ENCODE data around the gene SNRPB. TPM values are rescaled to one million over a fixed set of nuclear protein-coding genes. Genes with fewer than 3 reads are reported as not detected.

SNRPB gene
- total and polyA plus RNA-seq, 2 of the 13 experiments (the other 11 are each of a cell fraction or from before 2014, with no cell fraction given), result 473 to 844 TPM

DNA sequence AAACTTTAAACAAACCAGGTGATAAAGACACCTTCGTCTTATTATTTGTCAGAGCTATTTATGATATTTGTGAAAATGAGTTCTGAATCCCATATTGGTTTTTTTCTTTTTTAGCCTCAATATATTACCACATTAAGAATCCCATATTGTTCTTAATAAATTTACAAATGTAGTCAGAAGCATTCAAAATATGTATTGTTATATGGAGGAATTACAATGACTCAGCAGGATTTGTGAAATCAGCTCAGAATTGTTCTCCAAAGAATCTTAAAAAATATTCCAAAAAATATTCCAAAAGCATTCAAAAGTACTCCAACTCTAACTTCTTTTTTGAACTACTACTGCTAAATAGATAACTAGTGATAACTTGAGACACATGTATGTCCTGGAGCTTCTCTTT is 44.6 kb upstream of the SNRPB start:
- ChIA-PET CTCF (ENCODE audit: low intra/inter-chr PET ratio, low total read pairs) (no interaction called here), POLR2A (interaction anchor here (1.1 to 1.9 kb wide), 2 partner anchors 9 to 44 kb away, joined by 3 to 4 read pairs; partner anchors contain the start of gene SNRPB)
- Histone ChIP-seq H3K79me2 (ENCODE audit: insufficient read depth, low read length) (no peaks in the 10 kb centered on the region), H3K9me3 (ENCODE audit: low read length) (no peaks in the 10 kb centered on the region), H3K4me1 (ENCODE audit: insufficient read depth, low read length) (peaks cover 11% of the 10 kb centered on the region), H3K9ac (ENCODE audit: insufficient read depth, low read depth, low read length) (no peak overlapping the region), H3K4me2 (ENCODE audit: low read depth, low read length) (no peak overlapping the region), H3K4me3 (replicated peaks in 1 of 3; ENCODE audit: insufficient read depth in 1 of 3, low read depth in 2 of 3, low read length in 3 of 3) (no peak overlapping the region), H4K20me1 (ENCODE audit: insufficient read depth, low read length) (no peaks in the 10 kb centered on the region), H3K27me3 (ENCODE audit: control insufficient read depth in 1 of 2, insufficient read depth in 2 of 2, low read length in 2 of 2) (peaks cover 3 to 25% of the 10 kb centered on the region in 2 experiments; a peak in 3 of 5 replicates), H3K27ac (ENCODE audit: extremely low read length, insufficient read depth, low read length) (no peak overlapping the region), H2AFZ (ENCODE audit: low read length) (no peak overlapping the region), H3K36me3 (replicated peaks in 1 of 2; ENCODE audit: control insufficient read depth in 1 of 2, insufficient read depth in 2 of 2, low read length in 2 of 2) (no peaks in the 10 kb centered on the region)
- intact Hi-C loops (cut with micrococcal nuclease; ENCODE audit: unreplicated experiment) (no loop called here), in situ Hi-C loops (cut with HindIII; ENCODE audit: extremely low pct_ligation_motif_present, low pct_unique_long_range_greater_than_20kb) (no loop called here)
- 2% methylated on average over 1 of the region's 1 CpG for WGBS (ENCODE audit: low lambda C conversion rate)
- FAIRE-seq (no peak), DNase-seq (ENCODE audit: low spot score) (no peak), ATAC-seq (no peak)
- no TSS peak for BruUV-seq (replicated peaks)
- TF ChIP-seq CREBL2 (CRISPR knock-in tag; IDR thresholded peaks at IDR 0.05; ENCODE audit: borderline replicate concordance) (no peak), ZSCAN30 (CRISPR knock-in tag; IDR thresholded peaks at IDR 0.05) (no peak), FOXP1 (IDR thresholded peaks at IDR 0.05) (no peak), FOXP1 (CRISPR knock-in tag; IDR thresholded peaks at IDR 0.05) (no peak), NFE2L2 (IDR thresholded peaks at IDR 0.05; ENCODE audit: low read length) (peak; percentile 95), MAFF (IDR thresholded peaks at IDR 0.05; ENCODE audit: low read depth, low read length) (peak; percentile 69; the same call in 1 of the 2 replicates), MAFK (conservative IDR thresholded peaks at IDR 0.05 in 1 of 2, IDR thresholded peaks at IDR 0.05 in 1 of 2; ENCODE audit: low read length in 2 of 2) (peak; percentile 84 to 85), ZNF224 (CRISPR knock-in tag; IDR thresholded peaks at IDR 0.05) (no peak), ZNF724P (CRISPR knock-in tag; IDR thresholded peaks at IDR 0.05; ENCODE audit: borderline replicate concordance) (no peak)

DNA sequence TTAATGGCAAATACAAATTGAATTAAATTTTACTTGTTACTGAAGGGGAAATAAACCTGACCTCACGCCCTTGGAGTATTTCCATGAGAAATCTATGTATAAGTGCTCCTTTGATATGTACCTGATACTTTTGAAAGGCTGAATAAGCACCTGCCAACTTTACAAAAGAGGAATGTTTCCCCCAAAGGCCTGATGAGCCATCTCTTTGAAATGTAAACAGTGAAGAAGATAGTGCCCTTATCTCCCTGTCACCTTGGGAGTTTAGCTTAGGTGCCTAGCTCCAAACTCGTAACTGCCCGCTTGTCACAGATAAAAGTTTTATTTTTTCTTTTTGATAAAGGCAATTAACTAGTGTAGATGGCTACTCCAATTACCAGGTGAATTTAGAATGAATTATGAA is 39.2 kb upstream of the SNRPB start:
- Histone ChIP-seq H3K36me3 (replicated peaks in 1 of 2; ENCODE audit: control insufficient read depth in 1 of 2, insufficient read depth in 2 of 2, low read length in 2 of 2) (no peaks in the 10 kb centered on the region), H3K27me3 (ENCODE audit: control insufficient read depth in 1 of 2, insufficient read depth in 2 of 2, low read length in 2 of 2) (peaks cover 2 to 6% of the 10 kb centered on the region in 2 experiments; a peak in 3 of 5 replicates), H3K4me1 (ENCODE audit: insufficient read depth, low read length) (peaks cover 23% of the 10 kb centered on the region), H2AFZ (ENCODE audit: low read length) (no peak overlapping the region), H3K4me3 (replicated peaks in 1 of 3; ENCODE audit: insufficient read depth in 1 of 3, low read depth in 2 of 3, low read length in 3 of 3) (peak overlapping the region in 2 of 3 experiments; percentile 91 to 96; a peak in 3 of 6 replicates), H3K79me2 (ENCODE audit: insufficient read depth, low read length) (peaks cover 18% of the 10 kb centered on the region), H3K27ac (ENCODE audit: extremely low read length, insufficient read depth, low read length) (peak overlapping the region; percentile 79), H3K4me2 (ENCODE audit: low read depth, low read length) (peak overlapping the region; percentile 99), H4K20me1 (ENCODE audit: insufficient read depth, low read length) (no peaks in the 10 kb centered on the region), H3K9ac (ENCODE audit: insufficient read depth, low read depth, low read length) (peak overlapping the region; percentile 80; the same call in 1 of the 2 replicates), H3K9me3 (ENCODE audit: low read length) (no peaks in the 10 kb centered on the region)
- 24% methylated on average over 3 of the region's 3 CpGs for WGBS (ENCODE audit: low lambda C conversion rate)
- no TSS peak for BruUV-seq (replicated peaks)
- DNase-seq (ENCODE audit: low spot score), result peak; percentile 45
- ChIA-PET POLR2A (interaction anchor here (1.1 to 3.8 kb wide), 5 partner anchors 8 to 143 kb away, joined by 3 to 32 read pairs (median 4); partner anchors contain the start of genes NOP56 and SNRPB), CTCF (ENCODE audit: low intra/inter-chr PET ratio, low total read pairs) (no interaction called here)
- no peak for FAIRE-seq
- ATAC-seq, result no peak
- in situ Hi-C loops (cut with HindIII; ENCODE audit: extremely low pct_ligation_motif_present, low pct_unique_long_range_greater_than_20kb) (no loop called here), intact Hi-C loops (cut with micrococcal nuclease; ENCODE audit: unreplicated experiment) (loop anchor here (1.0 to 5.0 kb wide), 3 partner anchors 33 to 143 kb away; partner anchors contain the start of genes NOP56 and SNRPB)
- TF ChIP-seq ZNF660 (CRISPR knock-in tag; IDR thresholded peaks at IDR 0.05; ENCODE audit: borderline replicate concordance, low read depth) (no peak), ZBTB39 (CRISPR knock-in tag; IDR thresholded peaks at IDR 0.05) (no peak)
- TF ChIP-seq, protein P1, sequence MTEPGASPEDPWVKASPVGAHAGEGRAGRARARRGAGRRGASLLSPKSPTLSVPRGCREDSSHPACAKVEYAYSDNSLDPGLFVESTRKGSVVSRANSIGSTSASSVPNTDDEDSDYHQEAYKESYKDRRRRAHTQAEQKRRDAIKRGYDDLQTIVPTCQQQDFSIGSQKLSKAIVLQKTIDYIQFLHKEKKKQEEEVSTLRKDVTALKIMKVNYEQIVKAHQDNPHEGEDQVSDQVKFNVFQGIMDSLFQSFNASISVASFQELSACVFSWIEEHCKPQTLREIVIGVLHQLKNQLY (CRISPR knock-in tag; IDR thresholded peaks at IDR 0.05), result no peak
